HG03342 (cell line): ENCODE results near the gene STAC3.

Experiments
- ATAC-seq: cut with Tn5 transposase; IDR thresholded peaks from one replicate; pipeline ENCODE4 v1.9.1; 2021; ENCODE audit warnings: mild to moderate bottlenecking, moderate library complexity; ENCODE audit not compliant: unreplicated experiment

Gene STAC3

DNA sequence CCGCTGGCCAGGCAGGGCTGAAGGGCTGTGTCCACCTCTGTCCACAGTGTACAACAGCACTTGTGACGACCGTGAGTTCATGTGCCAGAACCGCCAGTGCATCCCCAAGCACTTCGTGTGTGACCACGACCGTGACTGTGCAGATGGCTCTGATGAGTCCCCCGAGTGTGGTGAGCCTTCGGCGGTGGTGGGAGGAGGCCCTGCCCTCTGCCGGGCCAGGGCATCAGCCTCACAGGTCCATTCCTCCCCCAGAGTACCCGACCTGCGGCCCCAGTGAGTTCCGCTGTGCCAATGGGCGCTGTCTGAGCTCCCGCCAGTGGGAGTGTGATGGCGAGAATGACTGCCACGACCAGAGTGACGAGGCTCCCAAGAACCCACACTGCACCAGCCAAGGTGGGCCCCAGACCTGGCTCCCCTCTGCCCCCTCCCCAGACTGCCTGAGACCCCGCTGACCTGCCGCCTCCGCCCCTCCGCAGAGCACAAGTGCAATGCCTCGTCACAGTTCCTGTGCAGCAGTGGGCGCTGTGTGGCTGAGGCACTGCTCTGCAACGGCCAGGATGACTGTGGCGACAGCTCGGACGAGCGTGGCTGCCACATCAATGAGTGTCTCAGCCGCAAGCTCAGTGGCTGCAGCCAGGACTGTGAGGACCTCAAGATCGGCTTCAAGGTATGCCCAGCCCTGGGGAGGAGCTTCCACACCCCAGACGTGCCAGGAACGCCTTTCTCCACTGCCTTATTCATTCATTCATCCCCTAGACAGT is 55.2 kb downstream of the STAC3 start:
- ATAC-seq: no peak

DNA sequence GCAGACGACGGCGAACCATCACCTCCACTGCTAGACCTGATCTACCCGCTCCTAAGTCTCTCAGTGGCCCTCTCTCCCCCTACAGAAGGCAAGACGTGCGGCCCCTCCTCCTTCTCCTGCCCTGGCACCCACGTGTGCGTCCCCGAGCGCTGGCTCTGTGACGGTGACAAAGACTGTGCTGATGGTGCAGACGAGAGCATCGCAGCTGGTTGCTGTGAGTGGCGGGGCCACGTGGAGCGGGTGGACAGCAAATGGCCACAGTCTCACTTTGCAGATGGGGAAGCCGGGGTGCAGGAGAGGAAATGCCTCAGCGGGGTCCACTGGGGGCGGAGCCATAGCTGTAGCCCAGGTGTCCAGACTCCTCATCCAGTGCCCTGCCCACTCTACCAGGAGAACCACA is 55.8 kb downstream of the STAC3 start:
- no peak for ATAC-seq

DNA sequence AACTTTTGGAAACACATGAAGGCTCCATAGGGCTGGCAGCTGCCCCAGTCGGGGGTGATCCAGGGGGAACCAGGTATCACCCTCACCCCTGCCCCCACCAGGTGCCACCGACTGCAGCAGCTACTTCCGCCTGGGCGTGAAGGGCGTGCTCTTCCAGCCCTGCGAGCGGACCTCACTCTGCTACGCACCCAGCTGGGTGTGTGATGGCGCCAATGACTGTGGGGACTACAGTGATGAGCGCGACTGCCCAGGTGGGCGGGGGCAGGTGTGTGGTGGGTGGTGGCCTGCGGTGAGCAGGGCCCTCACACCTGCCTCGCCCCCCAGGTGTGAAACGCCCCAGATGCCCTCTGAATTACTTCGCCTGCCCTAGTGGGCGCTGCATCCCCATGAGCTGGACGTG is 56.7 kb downstream of the STAC3 start:
- ATAC-seq: no peak

- no peak for ATAC-seq
These were observed 57.2 kb downstream of the STAC3 start for GRCh38 chr12:57193706-57194245.
